NCI-H345 (cell line): ENCODE data around the gene PTPN9.
"Not testable (repeated sequence)": the region's sequence is repeated elsewhere in the genome, so short reads cannot be mapped to it uniquely, and the experiment has no call there.

Source experiments
- DNase-seq: peaks from one replicate; lab custom pipeline; 2025; lab: John Stamatoyannopoulos, UW

PTPN9 gene

GRCh38 chr15:75453703-75454470, 125.2 kb downstream of the PTPN9 start:
- DNase-seq: peak; percentile 99

GRCh38 chr15:75452865-75453702, 126.0 kb downstream of the PTPN9 start:
- peak; percentile 22 for DNase-seq

- peak; percentile 77 for DNase-seq
These were observed 126.7 kb downstream of the PTPN9 start for GRCh38 chr15:75452364-75452864.

GRCh38 chr15:75451674-75452363, 127.3 kb downstream of the PTPN9 start, which contains the start of gene SIN3A:
SIN3A (minus strand) TSS chr15:75451690; CDS start chr15:75430375, 21,315 bp downstream.
- peak; percentile 99 for DNase-seq

GRCh38 chr15:75451202-75451673, 127.9 kb downstream of the PTPN9 start:
- no peak for DNase-seq

- peak; percentile 91 for DNase-seq
These were observed 128.6 kb downstream of the PTPN9 start for GRCh38 chr15:75450307-75451201.

GRCh38 chr15:75449585-75450306, 129.4 kb downstream of the PTPN9 start:
- DNase-seq: no peak

GRCh38 chr15:75448171-75448570, 130.9 kb downstream of the PTPN9 start:
- not testable (repeated sequence) for DNase-seq

GRCh38 chr15:75446151-75446550, 133.0 kb downstream of the PTPN9 start:
- no peak for DNase-seq

GRCh38 chr15:75445324-75445723, 133.8 kb downstream of the PTPN9 start:
- not testable (repeated sequence) for DNase-seq

- DNase-seq: not testable (repeated sequence)
These were observed 135.1 kb downstream of the PTPN9 start for GRCh38 chr15:75443972-75444453.

GRCh38 chr15:75437721-75438120, 141.4 kb downstream of the PTPN9 start:
- DNase-seq: no peak

- DNase-seq: no peak
These were observed 142.2 kb downstream of the PTPN9 start for GRCh38 chr15:75436881-75437280.

- no peak for DNase-seq
These were observed 147.4 kb downstream of the PTPN9 start for GRCh38 chr15:75431682-75432081.

GRCh38 chr15:75431270-75431669, 147.8 kb downstream of the PTPN9 start:
- no peak for DNase-seq

GRCh38 chr15:75430259-75430658, 148.9 kb downstream of the PTPN9 start:
- no peak for DNase-seq

- DNase-seq: no peak
These were observed 151.0 kb downstream of the PTPN9 start for GRCh38 chr15:75428152-75428551.

- no peak for DNase-seq
These were observed 153.1 kb downstream of the PTPN9 start for GRCh38 chr15:75425966-75426500.

GRCh38 chr15:75422554-75422953, 156.6 kb downstream of the PTPN9 start:
- no peak for DNase-seq

GRCh38 chr15:75420698-75421097, 158.4 kb downstream of the PTPN9 start:
- DNase-seq: no peak
